ENCODE results near the gene SIX1.

DNA sequence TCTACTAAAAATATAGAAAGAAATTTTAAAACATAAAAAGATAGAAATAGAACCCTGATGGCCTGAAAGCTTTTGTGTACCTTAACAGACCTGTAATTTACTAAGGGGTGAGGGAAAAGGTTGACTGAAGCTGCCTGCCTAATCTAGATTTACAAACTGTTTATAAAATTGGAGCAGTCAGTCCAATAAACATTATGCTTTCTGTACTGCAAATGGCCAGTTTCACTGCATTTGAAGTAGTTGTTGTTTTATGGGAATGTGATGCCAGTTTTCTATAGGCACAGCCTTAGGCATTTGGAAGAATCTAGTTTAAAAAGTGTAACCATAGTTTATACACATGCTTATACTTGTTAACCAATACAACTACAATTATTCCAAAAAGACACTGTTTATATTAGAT, 19.1 kb downstream of the SIX1 start:
- TF ChIP-seq, protein P1, sequence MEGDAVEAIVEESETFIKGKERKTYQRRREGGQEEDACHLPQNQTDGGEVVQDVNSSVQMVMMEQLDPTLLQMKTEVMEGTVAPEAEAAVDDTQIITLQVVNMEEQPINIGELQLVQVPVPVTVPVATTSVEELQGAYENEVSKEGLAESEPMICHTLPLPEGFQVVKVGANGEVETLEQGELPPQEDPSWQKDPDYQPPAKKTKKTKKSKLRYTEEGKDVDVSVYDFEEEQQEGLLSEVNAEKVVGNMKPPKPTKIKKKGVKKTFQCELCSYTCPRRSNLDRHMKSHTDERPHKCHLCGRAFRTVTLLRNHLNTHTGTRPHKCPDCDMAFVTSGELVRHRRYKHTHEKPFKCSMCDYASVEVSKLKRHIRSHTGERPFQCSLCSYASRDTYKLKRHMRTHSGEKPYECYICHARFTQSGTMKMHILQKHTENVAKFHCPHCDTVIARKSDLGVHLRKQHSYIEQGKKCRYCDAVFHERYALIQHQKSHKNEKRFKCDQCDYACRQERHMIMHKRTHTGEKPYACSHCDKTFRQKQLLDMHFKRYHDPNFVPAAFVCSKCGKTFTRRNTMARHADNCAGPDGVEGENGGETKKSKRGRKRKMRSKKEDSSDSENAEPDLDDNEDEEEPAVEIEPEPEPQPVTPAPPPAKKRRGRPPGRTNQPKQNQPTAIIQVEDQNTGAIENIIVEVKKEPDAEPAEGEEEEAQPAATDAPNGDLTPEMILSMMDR (IDR thresholded peaks at IDR 0.05), result no peak
- no peak for TF ChIP-seq POLR2AphosphoS5 (IDR thresholded peaks at IDR 0.05; ENCODE audit: low read depth, low read length)
